ENCODE data around the gene DGUOK. TPM values are rescaled to one million over a fixed set of nuclear protein-coding genes. Genes with fewer than 3 reads are reported as not detected.
A peak's percentile ranks its signal among the peaks of the same experiment; 100 is the strongest.

The DGUOK gene
- total and polyA plus RNA-seq, 10 of the 15 experiments (the other 5 are each of a cell fraction or from before 2014, with no cell fraction given) = 64.4 to 234 (median 91.4) TPM

DNA sequence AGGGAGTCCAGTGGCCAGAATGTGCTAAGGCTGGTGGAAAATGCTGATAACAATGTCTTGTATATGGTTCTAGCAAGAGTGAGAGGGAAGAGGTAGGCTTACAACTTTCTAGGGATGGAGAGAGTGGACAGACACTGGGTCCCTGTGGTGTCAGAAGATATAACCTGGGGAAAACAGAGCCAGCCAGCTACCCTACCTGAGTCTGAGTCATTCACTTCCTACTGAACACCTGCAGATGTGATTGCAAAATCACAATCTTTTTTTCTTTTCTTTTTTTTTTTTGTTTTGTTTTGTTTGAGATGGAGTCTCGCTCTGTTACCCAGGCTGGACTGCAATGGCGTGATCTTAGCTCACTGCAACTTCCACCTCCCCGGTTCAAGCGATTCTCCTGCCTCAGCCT is 65.4 kb downstream of the DGUOK start:
- ChIA-PET RAD21 (ENCODE audit: unreplicated experiment) (interaction anchor here (1.3 kb wide), 1 partner anchor 84 kb away, joined by 4 read pairs; no protein-coding TSS in a partner anchor), CTCF (interaction anchor here (0.6 kb wide), 1 partner anchor 28 kb away, joined by 3 read pairs; no protein-coding TSS in a partner anchor), SMC1A (ENCODE audit: uncharacterized antibody, unreplicated experiment) (interaction anchor here (0.6 to 2.2 kb wide), 6 partner anchors 10 to 191 kb away, joined by 3 to 10 read pairs (median 4); no protein-coding TSS in a partner anchor), POLR2A (interaction anchor here (0.6 to 1.3 kb wide), 4 partner anchors 9 to 968 kb away, joined by 3 to 5 read pairs (median 4); no protein-coding TSS in a partner anchor)
- no peak for ATAC-seq
- no peaks in the 10 kb centered on the region for H3K27me3 ChIP-seq (replicated peaks in 1 of 2; ENCODE audit: control insufficient read depth in 2 of 2, insufficient read depth in 2 of 2, low read length in 1 of 2)
- H4K20me1 ChIP-seq (ENCODE audit: control insufficient read depth, insufficient read depth) = peaks cover 31% of the 10 kb centered on the region
- H3K9ac ChIP-seq (ENCODE audit: control insufficient read depth, insufficient read depth, low read length) = no peak overlapping the region
- peaks cover 8% of the 10 kb centered on the region; the same call in 2 of the 3 replicates for H3K9me3 ChIP-seq (replicated peaks; ENCODE audit: control insufficient read depth, insufficient read depth, low read length)
- no peak overlapping the region for H3K27ac ChIP-seq (ENCODE audit: control insufficient read depth, insufficient read depth)
- no TSS peak for BruUV-seq (replicated peaks)
- H3K79me2 ChIP-seq (ENCODE audit: control insufficient read depth, insufficient read depth, low read length) = peaks cover 97% of the 10 kb centered on the region
- no peak for DNase-seq (ENCODE audit: low read depth, low spot score)
- H3K4me3 ChIP-seq = peak overlapping the region; percentile 21; the same call in 1 of the 2 replicates
- H3K36me3 ChIP-seq (ENCODE audit: control insufficient read depth in 2 of 2, insufficient read depth in 2 of 2, low read length in 1 of 2) = peaks cover 2 to 47% of the 10 kb centered on the region in 2 experiments
- in situ Hi-C loops (cut with MboI) = no loop called here
- intact Hi-C loops (cut with micrococcal nuclease; ENCODE audit: unreplicated experiment) = no loop called here
- H3K4me2 ChIP-seq (ENCODE audit: control insufficient read depth, insufficient read depth) = peak overlapping the region; percentile 31; the same call in 1 of the 2 replicates
- peaks cover 24% of the 10 kb centered on the region for H3K4me1 ChIP-seq (ENCODE audit: control insufficient read depth, insufficient read depth, low read length)
- TF ChIP-seq, protein P1, sequence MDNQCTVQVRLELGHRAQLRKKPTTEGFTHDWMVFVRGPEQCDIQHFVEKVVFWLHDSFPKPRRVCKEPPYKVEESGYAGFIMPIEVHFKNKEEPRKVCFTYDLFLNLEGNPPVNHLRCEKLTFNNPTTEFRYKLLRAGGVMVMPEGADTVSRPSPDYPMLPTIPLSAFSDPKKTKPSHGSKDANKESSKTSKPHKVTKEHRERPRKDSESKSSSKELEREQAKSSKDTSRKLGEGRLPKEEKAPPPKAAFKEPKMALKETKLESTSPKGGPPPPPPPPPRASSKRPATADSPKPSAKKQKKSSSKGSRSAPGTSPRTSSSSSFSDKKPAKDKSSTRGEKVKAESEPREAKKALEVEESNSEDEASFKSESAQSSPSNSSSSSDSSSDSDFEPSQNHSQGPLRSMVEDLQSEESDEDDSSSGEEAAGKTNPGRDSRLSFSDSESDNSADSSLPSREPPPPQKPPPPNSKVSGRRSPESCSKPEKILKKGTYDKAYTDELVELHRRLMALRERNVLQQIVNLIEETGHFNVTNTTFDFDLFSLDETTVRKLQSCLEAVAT (IDR thresholded peaks at IDR 0.05) = peak; percentile 53; the same call in 1 of the 2 replicates
- peak; percentile 48; the same call in 1 of the 2 replicates for TF ChIP-seq NBN (IDR thresholded peaks at IDR 0.05)
- TF ChIP-seq CEBPB (IDR thresholded peaks at IDR 0.05; ENCODE audit: borderline replicate concordance in 1 of 2, low read depth in 2 of 2, low read length in 2 of 2) = no peak
- no peak for FAIRE-seq
- no peak overlapping the region for H2AFZ ChIP-seq (ENCODE audit: control insufficient read depth, low read depth, low read length)
- 91% methylated on average over 4 of the region's 4 CpGs for WGBS (ENCODE audit: insufficient coverage, insufficient replicate concordance, low lambda C conversion rate, missing lambda C conversion rate)

DNA sequence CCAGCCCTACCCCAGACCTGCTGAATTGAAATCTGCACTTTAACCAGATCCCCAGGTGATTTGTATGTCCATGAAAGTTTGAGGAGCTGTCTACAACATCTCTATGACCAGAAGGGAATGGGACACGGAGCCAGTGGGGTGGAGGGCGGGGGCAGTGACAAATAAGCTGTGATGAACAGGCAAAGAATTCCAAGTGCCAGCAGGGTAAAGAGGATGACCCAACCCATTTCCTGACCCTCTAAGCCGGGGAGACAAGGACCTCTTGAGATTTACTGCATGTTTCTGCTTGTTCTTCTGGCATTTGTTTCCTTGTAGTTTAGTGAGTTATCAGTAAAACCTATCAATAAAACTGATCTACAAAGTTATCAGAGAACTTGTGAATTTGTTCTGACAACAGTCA is 66.7 kb downstream of the DGUOK start:
- ChIA-PET POLR2A (no interaction called here), RAD21 (ENCODE audit: unreplicated experiment) (interaction anchor here (0.9 to 5.3 kb wide), 6 partner anchors 8 to 169 kb away, joined by 3 to 40 read pairs (median 4); partner anchors contain the start of gene STAMBP), SMC1A (ENCODE audit: uncharacterized antibody, unreplicated experiment) (interaction anchor here (0.7 to 3.7 kb wide), 8 partner anchors 8 to 165 kb away, joined by 3 to 45 read pairs (median 4); partner anchors contain the start of gene STAMBP), CTCF (interaction anchor here (0.6 to 4.3 kb wide), 7 partner anchors 8 to 170 kb away, joined by 3 to 40 read pairs (median 3); no protein-coding TSS in a partner anchor)
- WGBS (ENCODE audit: insufficient coverage, insufficient replicate concordance, low lambda C conversion rate, missing lambda C conversion rate) = 61% methylated on average over 3 of the region's 3 CpGs
- in situ Hi-C loops (cut with MboI) (no loop called here), intact Hi-C loops (cut with micrococcal nuclease; ENCODE audit: unreplicated experiment) (no loop called here)
- no TSS peak for BruUV-seq (replicated peaks)
- FAIRE-seq (no peak), DNase-seq (ENCODE audit: low read depth, low spot score) (no peak), ATAC-seq (no peak)
- peaks cover 8% of the 10 kb centered on the region; the same call in 2 of the 3 replicates for H3K9me3 ChIP-seq (replicated peaks; ENCODE audit: control insufficient read depth, insufficient read depth, low read length)
- H3K4me1 ChIP-seq (ENCODE audit: control insufficient read depth, insufficient read depth, low read length) = peaks cover 25% of the 10 kb centered on the region
- peaks cover 97% of the 10 kb centered on the region for H3K79me2 ChIP-seq (ENCODE audit: control insufficient read depth, insufficient read depth, low read length)
- H4K20me1 ChIP-seq (ENCODE audit: control insufficient read depth, insufficient read depth) = peaks cover 26% of the 10 kb centered on the region
- H3K27ac ChIP-seq (ENCODE audit: control insufficient read depth, insufficient read depth) = no peak overlapping the region
- TF ChIP-seq IKZF1 (conservative IDR thresholded peaks at IDR 0.05) (no peak), ZNF622 (IDR thresholded peaks at IDR 0.05) (no peak), HDAC6 (IDR thresholded peaks at IDR 0.05; ENCODE audit: unreplicated experiment) (no peak), LARP7 (IDR thresholded peaks at IDR 0.05) (no peak)
- TF ChIP-seq, protein P2, sequence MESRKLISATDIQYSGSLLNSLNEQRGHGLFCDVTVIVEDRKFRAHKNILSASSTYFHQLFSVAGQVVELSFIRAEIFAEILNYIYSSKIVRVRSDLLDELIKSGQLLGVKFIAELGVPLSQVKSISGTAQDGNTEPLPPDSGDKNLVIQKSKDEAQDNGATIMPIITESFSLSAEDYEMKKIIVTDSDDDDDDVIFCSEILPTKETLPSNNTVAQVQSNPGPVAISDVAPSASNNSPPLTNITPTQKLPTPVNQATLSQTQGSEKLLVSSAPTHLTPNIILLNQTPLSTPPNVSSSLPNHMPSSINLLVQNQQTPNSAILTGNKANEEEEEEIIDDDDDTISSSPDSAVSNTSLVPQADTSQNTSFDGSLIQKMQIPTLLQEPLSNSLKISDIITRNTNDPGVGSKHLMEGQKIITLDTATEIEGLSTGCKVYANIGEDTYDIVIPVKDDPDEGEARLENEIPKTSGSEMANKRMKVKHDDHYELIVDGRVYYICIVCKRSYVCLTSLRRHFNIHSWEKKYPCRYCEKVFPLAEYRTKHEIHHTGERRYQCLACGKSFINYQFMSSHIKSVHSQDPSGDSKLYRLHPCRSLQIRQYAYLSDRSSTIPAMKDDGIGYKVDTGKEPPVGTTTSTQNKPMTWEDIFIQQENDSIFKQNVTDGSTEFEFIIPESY (IDR thresholded peaks at IDR 0.05) = no peak
- no peak overlapping the region for H3K9ac ChIP-seq (ENCODE audit: control insufficient read depth, insufficient read depth, low read length)
- peak overlapping the region; percentile 21; the same call in 1 of the 2 replicates for H3K4me3 ChIP-seq
- peaks cover 6 to 37% of the 10 kb centered on the region in 2 experiments for H3K36me3 ChIP-seq (ENCODE audit: control insufficient read depth in 2 of 2, insufficient read depth in 2 of 2, low read length in 1 of 2)
- H2AFZ ChIP-seq (ENCODE audit: control insufficient read depth, low read depth, low read length) = no peak overlapping the region
- H3K27me3 ChIP-seq (replicated peaks in 1 of 2; ENCODE audit: control insufficient read depth in 2 of 2, insufficient read depth in 2 of 2, low read length in 1 of 2) = no peaks in the 10 kb centered on the region
- H3K4me2 ChIP-seq (ENCODE audit: control insufficient read depth, insufficient read depth) = peak overlapping the region; percentile 59

Measured in GM12878 (cell line).